Astrocyte (in vitro differentiated cells and primary cell): ENCODE measurements around the gene REEP6. TPM values are rescaled to one million over a fixed set of nuclear protein-coding genes. Genes with fewer than 3 reads are reported as not detected.

Experiments
- DNase-seq: peaks from one replicate; pipeline ENCODE4 v3.0.0-alpha.2; 2010; ENCODE audit warnings: low read depth
- FAIRE-seq: peaks from 2 replicates; lab custom pipeline; 2011; peaks lifted over from hg19 to GRCh38; lab: Jason Lieb, UNC
- H2AFZ ChIP-seq: 2 replicates; pipeline ENCODE4 v1.6.0; 2012; ENCODE audit warnings: low read depth, low read length, inconsistent platforms
- H3K27ac ChIP-seq: 2 replicates; pipeline ENCODE4 v1.5.1; 2011; ENCODE audit warnings: low read depth, low read length, inconsistent platforms
- H3K27me3 ChIP-seq: 2 replicates; pipeline ENCODE4 v1.6.0; 2011; ENCODE audit warnings: low read length, inconsistent platforms; ENCODE audit not compliant: insufficient read depth
- H3K36me3 ChIP-seq: 2 replicates; pipeline ENCODE4 v1.5.1; 2011; ENCODE audit warnings: low read length, inconsistent platforms; ENCODE audit not compliant: insufficient read depth
- H3K4me1 ChIP-seq: 2 replicates; pipeline ENCODE4 v1.5.1; 2011; ENCODE audit warnings: low read length, inconsistent platforms; ENCODE audit not compliant: insufficient read depth
- H3K4me2 ChIP-seq: 2 replicates; pipeline ENCODE4 v1.6.0; 2012; ENCODE audit warnings: low read length, inconsistent platforms
- H3K4me3 ChIP-seq: 2 replicates; pipeline ENCODE4 v1.5.1; 2011; ENCODE audit warnings: low read depth, mild to moderate bottlenecking, low read length, inconsistent platforms; ENCODE audit not compliant: insufficient read depth
- H3K79me2 ChIP-seq: 2 replicates; pipeline ENCODE4 v1.6.0; 2012; ENCODE audit warnings: mild to moderate bottlenecking, low read length, inconsistent platforms; ENCODE audit not compliant: insufficient read depth
- H3K9ac ChIP-seq: 2 replicates; pipeline ENCODE4 v1.6.0; 2012; ENCODE audit warnings: mild to moderate bottlenecking, low read length, inconsistent platforms
- H3K9me3 ChIP-seq: 2 replicates; pipeline ENCODE4 v1.5.1; 2012; ENCODE audit warnings: low read depth, mild to moderate bottlenecking, low read length, inconsistent platforms; ENCODE audit not compliant: insufficient read depth
- H4K20me1 ChIP-seq: 2 replicates; pipeline ENCODE4 v1.6.0; 2012; ENCODE audit warnings: low read length, inconsistent platforms; ENCODE audit not compliant: insufficient read depth
- H3K27ac Mint-ChIP-seq: one replicate; pipeline ENCODE4 v1.8.0; 2021; ENCODE audit warnings: mild to moderate bottlenecking, mixed read lengths; ENCODE audit not compliant: unreplicated experiment
- H3K27me3 Mint-ChIP-seq: one replicate; pipeline ENCODE4 v1.8.0; 2021; ENCODE audit warnings: low read depth, mixed read lengths; ENCODE audit not compliant: unreplicated experiment
- H3K36me3 Mint-ChIP-seq: one replicate; pipeline ENCODE4 v1.8.0; 2021; ENCODE audit warnings: low read depth, mixed read lengths; ENCODE audit not compliant: unreplicated experiment
- H3K4me1 Mint-ChIP-seq: one replicate; pipeline ENCODE4 v1.8.0; 2021; ENCODE audit warnings: low read depth, mixed read lengths; ENCODE audit not compliant: unreplicated experiment
- H3K4me3 Mint-ChIP-seq: one replicate; pipeline ENCODE4 v1.8.0; 2021; ENCODE audit warnings: mild to moderate bottlenecking, moderate library complexity, mixed read lengths; ENCODE audit not compliant: unreplicated experiment
- H3K9me3 Mint-ChIP-seq: one replicate; pipeline ENCODE4 v1.8.0; 2021; ENCODE audit warnings: mild to moderate bottlenecking, mixed read lengths; ENCODE audit not compliant: unreplicated experiment
- EZH2 ChIP-seq: IDR thresholded peaks from 2 replicates; pipeline ENCODE4 v1.6.1; 2012; ENCODE audit warnings: mild to moderate bottlenecking, low read length, inconsistent platforms; ENCODE audit not compliant: insufficient read depth
- total RNA-seq: library from RNA; stranded (reverse); gene quantifications from 2 replicates; pipeline ENCODE4 v1.2.1, GENCODE V29; 2021
- TF ChIP-seq, protein P1 (sequence below): IDR thresholded peaks from 2 replicates; pipeline ENCODE4 v1.5.1; 2011; ENCODE audit warnings: low read depth, mild to moderate bottlenecking, inconsistent platforms, low read length, moderate library complexity; ENCODE audit not compliant: insufficient read depth

Gene REEP6
- total RNA-seq, 1 donor from 2014 or later = 5.7 TPM

GRCh38 chr19:1465191-1466016, 25.6 kb upstream of the REEP6 start:
- TF ChIP-seq, protein P1, sequence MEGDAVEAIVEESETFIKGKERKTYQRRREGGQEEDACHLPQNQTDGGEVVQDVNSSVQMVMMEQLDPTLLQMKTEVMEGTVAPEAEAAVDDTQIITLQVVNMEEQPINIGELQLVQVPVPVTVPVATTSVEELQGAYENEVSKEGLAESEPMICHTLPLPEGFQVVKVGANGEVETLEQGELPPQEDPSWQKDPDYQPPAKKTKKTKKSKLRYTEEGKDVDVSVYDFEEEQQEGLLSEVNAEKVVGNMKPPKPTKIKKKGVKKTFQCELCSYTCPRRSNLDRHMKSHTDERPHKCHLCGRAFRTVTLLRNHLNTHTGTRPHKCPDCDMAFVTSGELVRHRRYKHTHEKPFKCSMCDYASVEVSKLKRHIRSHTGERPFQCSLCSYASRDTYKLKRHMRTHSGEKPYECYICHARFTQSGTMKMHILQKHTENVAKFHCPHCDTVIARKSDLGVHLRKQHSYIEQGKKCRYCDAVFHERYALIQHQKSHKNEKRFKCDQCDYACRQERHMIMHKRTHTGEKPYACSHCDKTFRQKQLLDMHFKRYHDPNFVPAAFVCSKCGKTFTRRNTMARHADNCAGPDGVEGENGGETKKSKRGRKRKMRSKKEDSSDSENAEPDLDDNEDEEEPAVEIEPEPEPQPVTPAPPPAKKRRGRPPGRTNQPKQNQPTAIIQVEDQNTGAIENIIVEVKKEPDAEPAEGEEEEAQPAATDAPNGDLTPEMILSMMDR = no peak
- no peak for TF ChIP-seq EZH2
- H3K36me3 Mint-ChIP-seq = no peaks in the 10 kb centered on the region
- H3K9me3 ChIP-seq = no peaks in the 10 kb centered on the region
- no peak overlapping the region for H2AFZ ChIP-seq
- no peak overlapping the region for H3K4me3 Mint-ChIP-seq
- no peak overlapping the region for H3K9ac ChIP-seq
- no peaks in the 10 kb centered on the region for H3K27me3 ChIP-seq
- no peak overlapping the region for H3K4me3 ChIP-seq
- H3K79me2 ChIP-seq = no peaks in the 10 kb centered on the region
- H3K27ac ChIP-seq = no peak overlapping the region
- no peaks in the 10 kb centered on the region for H3K4me1 ChIP-seq
- H3K4me2 ChIP-seq = no peak overlapping the region
- no peaks in the 10 kb centered on the region for H3K4me1 Mint-ChIP-seq
- H3K27me3 Mint-ChIP-seq = peaks cover 4% of the 10 kb centered on the region
- no peaks in the 10 kb centered on the region for H3K36me3 ChIP-seq
- DNase-seq = no peak
- no peak overlapping the region for H3K27ac Mint-ChIP-seq
- no peaks in the 10 kb centered on the region for H3K9me3 Mint-ChIP-seq
- FAIRE-seq = no peak
- H4K20me1 ChIP-seq = peaks cover 3% of the 10 kb centered on the region

DNA sequence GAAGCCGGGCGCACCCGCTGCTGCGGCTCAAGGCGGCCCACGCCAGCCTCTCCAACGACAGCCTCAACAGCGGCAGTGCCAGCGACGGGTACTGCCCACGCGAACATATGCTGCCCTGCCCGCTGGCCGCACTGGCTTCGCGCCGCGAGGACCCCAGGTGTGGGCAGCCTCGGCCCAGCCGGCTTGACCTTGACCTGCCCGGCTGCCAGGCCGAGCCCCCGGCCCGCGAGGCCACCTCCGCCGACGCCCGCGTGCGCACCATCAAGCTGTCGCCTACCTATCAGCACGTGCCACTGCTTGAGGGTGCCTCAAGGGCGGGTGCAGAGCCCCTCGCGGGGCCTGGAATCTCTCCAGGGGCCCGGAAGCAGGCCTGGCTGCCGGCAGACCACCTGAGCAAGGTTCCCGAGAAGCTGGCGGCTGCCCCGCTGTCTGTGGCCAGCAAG, 24.9 kb upstream of the REEP6 start:
- Mint-ChIP-seq H3K4me1 (no peaks in the 10 kb centered on the region), H3K27me3 (peaks cover 4% of the 10 kb centered on the region), H3K9me3 (no peaks in the 10 kb centered on the region), H3K36me3 (no peaks in the 10 kb centered on the region), H3K27ac (no peak overlapping the region), H3K4me3 (no peak overlapping the region)
- no peaks in the 10 kb centered on the region for H3K79me2 ChIP-seq
- no peak overlapping the region for H3K4me3 ChIP-seq
- no peaks in the 10 kb centered on the region for H3K36me3 ChIP-seq
- TF ChIP-seq EZH2 = no peak
- TF ChIP-seq, protein P1 = no peak
- FAIRE-seq (no peak), DNase-seq (no peak)
- H3K4me1 ChIP-seq = peaks cover 5% of the 10 kb centered on the region
- no peak overlapping the region for H3K27ac ChIP-seq
- no peak overlapping the region for H3K9ac ChIP-seq
- no peaks in the 10 kb centered on the region for H3K9me3 ChIP-seq
- no peak overlapping the region for H2AFZ ChIP-seq
- peaks cover 7% of the 10 kb centered on the region for H4K20me1 ChIP-seq
- H3K27me3 ChIP-seq = peaks cover 1% of the 10 kb centered on the region
- no peak overlapping the region for H3K4me2 ChIP-seq
